ENCODE data around the gene MATN1. TPM values are rescaled to one million over a fixed set of nuclear protein-coding genes. Genes with fewer than 3 reads are reported as not detected.

MATN1 gene
- total and polyA plus RNA-seq, 2 of the 4 experiments (the other 2 are of a cell fraction), result 0.27 TPM; not detected in 1

DNA sequence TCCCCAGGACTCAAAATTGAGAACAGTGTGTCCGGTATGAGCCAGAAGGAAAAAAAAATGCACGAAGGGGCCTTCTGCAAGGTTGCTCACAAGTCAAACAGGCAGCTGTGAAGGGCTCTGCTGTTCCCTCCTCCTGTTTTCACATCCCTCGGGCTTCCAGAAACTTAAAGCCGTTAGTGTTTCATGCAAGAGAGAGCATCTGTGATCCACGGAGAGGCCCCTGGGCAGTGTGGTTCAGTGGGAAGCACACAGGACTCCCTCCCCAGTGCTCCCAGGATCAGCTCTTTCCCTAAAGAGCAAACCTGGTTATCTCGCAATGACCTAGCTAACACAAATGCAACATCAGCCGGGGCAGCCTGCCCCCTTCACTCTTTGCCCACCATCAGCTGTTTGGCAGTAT is 2.9 kb upstream of the MATN1 start:
- Histone ChIP-seq H3K9me3 (ENCODE audit: control insufficient read depth, insufficient read depth, low read length) (no peaks in the 10 kb centered on the region), H3K4me1 (ENCODE audit: control insufficient read depth, insufficient read depth, low read length) (peaks cover 10% of the 10 kb centered on the region; the same call in 1 of the 2 replicates), H4K5ac (ENCODE audit: low read depth, low read length) (no peak overlapping the region), H3K4me2 (ENCODE audit: low read depth, low read length) (no peak overlapping the region; the same call in 1 of the 2 replicates), H3K14ac (replicated peaks; ENCODE audit: low read depth, low read length) (no peak overlapping the region), H2AK5ac (ENCODE audit: low read depth, low read length) (no peak overlapping the region), H2BK5ac (ENCODE audit: low read depth, low read length, poor library complexity, severe bottlenecking) (no peak overlapping the region), H2AFZ (replicated peaks; ENCODE audit: low read length, poor library complexity) (no peak overlapping the region), H3K9ac (ENCODE audit: low read depth, low read length) (no peak overlapping the region), H3K79me1 (ENCODE audit: low read depth in 1 of 2, low read length in 2 of 2) (no peaks in the 10 kb centered on the region), H3K56ac (ENCODE audit: extremely low read depth, insufficient read depth, low read length) (no peak overlapping the region), H3K9me1 (ENCODE audit: insufficient read depth, low read length) (0 out of 2 replicates have a peak, but pooled peaks cover 2% of the 10 kb centered on the region), H2BK120ac (ENCODE audit: low read depth, low read length) (no peak overlapping the region), H4K8ac (ENCODE audit: low read depth in 2 of 2, low read length in 2 of 2) (no peak overlapping the region), H3K4me3 (ENCODE audit: insufficient read depth, low read depth, low read length) (no peak overlapping the region), H2BK20ac (ENCODE audit: low read depth, low read length) (no peak overlapping the region), H3K18ac (ENCODE audit: low read depth, low read length) (no peak overlapping the region; the same call in 1 of the 2 replicates), H3K4ac (ENCODE audit: low read depth, low read length) (no peak overlapping the region), H3K27me3 (ENCODE audit: control insufficient read depth, insufficient read depth, low read length) (peaks cover 3% of the 10 kb centered on the region; the same call in 1 of the 2 replicates), H3K23ac (ENCODE audit: low read depth, low read length) (no peak overlapping the region), H2AK9ac (replicated peaks; ENCODE audit: low read depth, low read length, poor library complexity) (no peak overlapping the region), H4K91ac (ENCODE audit: insufficient read depth, low read depth, low read length) (no peak overlapping the region), H4K20me1 (ENCODE audit: insufficient read depth, low read length) (no peaks in the 10 kb centered on the region), H2BK15ac (ENCODE audit: low read depth, low read length) (no peak overlapping the region), H3K27ac (ENCODE audit: insufficient read depth, low read length) (no peak overlapping the region), H3K36me3 (ENCODE audit: control insufficient read depth, insufficient read depth, low read length) (no peaks in the 10 kb centered on the region)
- 80% methylated on average over 1 of the region's 7 CpGs; no CpG with 5 or more reads in 1 of the 2 experiments for WGBS, 2 experiments (ENCODE audit: extremely low coverage in 2 of 2, insufficient read length in 1 of 2)
- ATAC-seq (ENCODE audit: low read depth) (no peak), DNase-seq (no peak)
- in situ Hi-C loops (cut with MboI; ENCODE audit: low sequenced_read_pairs) (loop anchor here (5.0 kb wide), 1 partner anchor 186 kb away; no protein-coding TSS in a partner anchor), dilution Hi-C loops (cut with HindIII; ENCODE audit: low sequenced_read_pairs, unreplicated experiment) (no loop called here), intact Hi-C loops (cut with micrococcal nuclease) (loop anchor here (2.0 kb wide), 1 partner anchor 53 kb away; no protein-coding TSS in a partner anchor)
- ChIA-PET CTCF (interaction anchor here (1.9 to 4.6 kb wide), 2 partner anchors 53 to 56 kb away, joined by 7 to 30 read pairs; no protein-coding TSS in a partner anchor), POLR2A (ENCODE audit: unreplicated experiment) (no interaction called here)
- TF ChIP-seq RAD21 (IDR thresholded peaks at IDR 0.05; ENCODE audit: low read length), result no peak
- TF ChIP-seq, protein P1, sequence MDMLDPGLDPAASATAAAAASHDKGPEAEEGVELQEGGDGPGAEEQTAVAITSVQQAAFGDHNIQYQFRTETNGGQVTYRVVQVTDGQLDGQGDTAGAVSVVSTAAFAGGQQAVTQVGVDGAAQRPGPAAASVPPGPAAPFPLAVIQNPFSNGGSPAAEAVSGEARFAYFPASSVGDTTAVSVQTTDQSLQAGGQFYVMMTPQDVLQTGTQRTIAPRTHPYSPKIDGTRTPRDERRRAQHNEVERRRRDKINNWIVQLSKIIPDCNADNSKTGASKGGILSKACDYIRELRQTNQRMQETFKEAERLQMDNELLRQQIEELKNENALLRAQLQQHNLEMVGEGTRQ (IDR thresholded peaks at IDR 0.05; ENCODE audit: low read depth, low read length), result no peak
- no TSS peak for BruUV-seq (replicated peaks)

Data from IMR-90 (cell line).